NCI-H2107 treated with DMSO at 0.1 percent for 48 hours (cell line): ENCODE results near the gene ARHGAP24.
"Not testable (repeated sequence)": the region's sequence is repeated elsewhere in the genome, so short reads cannot be mapped to it uniquely, and the experiment has no call there.

Experiments
- DNase-seq: peaks from one replicate; lab custom pipeline; 2025; ENCODE audit not compliant: unreplicated experiment; lab: John Stamatoyannopoulos, UW

The ARHGAP24 gene

DNA sequence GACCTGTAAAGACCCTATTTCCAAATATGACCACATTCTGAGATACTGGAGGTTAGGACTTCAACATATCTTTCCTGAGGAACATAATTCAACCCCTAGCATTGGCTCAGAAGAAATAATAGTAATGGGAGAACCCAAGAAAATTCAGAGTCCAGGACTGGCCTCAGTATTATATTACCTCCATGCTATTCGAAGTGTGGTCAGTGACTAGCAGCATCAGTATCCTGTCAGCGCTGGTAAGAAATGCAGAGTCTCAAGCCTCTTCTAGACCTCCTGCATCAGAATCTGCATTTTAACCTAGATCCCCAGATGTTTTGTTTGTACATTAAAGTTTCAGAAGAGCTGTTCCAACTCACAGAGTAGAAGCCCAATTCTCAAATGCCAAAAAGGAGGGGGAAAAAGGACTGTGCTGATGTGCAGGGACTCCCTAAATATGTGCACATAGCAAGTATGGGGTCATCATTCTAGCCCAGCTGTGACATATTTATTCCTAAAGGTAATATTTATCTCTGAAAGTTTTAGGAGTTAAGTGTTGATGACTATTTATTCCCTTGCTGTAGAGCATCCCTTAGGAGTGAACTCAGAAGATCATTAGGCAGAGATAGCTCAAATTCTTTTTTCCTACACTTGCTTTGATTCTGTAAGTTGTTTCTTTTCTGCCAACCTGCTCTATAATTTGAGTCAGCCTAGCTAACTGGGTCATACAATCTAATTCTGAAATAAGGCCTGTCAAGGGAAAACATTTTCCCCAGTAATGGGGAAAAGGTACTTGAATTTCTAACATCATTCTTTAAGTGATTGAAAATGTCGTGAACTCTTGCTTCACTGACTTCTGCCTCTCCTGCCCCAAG is 361.9 kb downstream of the ARHGAP24 start:
- DNase-seq, result no peak

DNA sequence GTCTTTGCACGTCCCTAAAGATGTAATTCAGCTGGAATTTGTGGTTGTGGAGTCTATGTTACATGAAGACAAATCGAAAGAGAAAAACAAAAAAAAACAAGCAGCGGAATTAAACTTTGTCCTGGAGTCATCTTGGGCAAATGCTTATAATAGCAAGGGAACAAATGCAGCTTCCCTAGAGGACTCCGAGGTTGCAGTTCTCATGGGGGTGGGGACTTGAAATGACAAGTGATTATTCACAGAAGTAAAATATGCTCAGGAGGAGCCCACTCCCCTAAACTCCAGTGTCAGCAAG is 362.4 kb downstream of the ARHGAP24 start:
- no peak for DNase-seq

- not testable (repeated sequence) for DNase-seq
Measured at GRCh38 chr4:85839981-85840451, 365.1 kb downstream of the ARHGAP24 start.

- no peak for DNase-seq
Measured at GRCh38 chr4:85842540-85842939, 367.6 kb downstream of the ARHGAP24 start.

- DNase-seq, result not testable (repeated sequence)
Measured at GRCh38 chr4:85853740-85854139, 378.8 kb downstream of the ARHGAP24 start.

DNA sequence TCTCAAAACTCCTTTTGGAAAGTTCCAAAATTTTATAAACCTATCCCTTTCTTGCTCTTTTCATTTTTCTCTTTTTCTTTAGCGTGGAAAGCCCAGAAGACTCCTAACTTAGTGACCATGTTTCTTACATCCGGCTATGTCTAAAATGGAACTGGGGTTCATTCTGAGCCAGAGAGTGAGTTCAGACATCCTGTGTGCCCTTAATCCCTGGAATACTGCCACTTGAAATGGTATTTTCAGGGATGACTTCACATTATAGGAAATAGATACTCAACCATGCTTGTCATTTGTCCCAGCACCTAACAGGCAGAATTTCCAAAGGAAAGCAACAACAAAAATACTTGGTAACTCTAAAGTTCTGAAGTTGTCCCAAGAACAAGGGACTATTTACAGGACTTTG is 379.6 kb downstream of the ARHGAP24 start:
- no peak for DNase-seq

DNA sequence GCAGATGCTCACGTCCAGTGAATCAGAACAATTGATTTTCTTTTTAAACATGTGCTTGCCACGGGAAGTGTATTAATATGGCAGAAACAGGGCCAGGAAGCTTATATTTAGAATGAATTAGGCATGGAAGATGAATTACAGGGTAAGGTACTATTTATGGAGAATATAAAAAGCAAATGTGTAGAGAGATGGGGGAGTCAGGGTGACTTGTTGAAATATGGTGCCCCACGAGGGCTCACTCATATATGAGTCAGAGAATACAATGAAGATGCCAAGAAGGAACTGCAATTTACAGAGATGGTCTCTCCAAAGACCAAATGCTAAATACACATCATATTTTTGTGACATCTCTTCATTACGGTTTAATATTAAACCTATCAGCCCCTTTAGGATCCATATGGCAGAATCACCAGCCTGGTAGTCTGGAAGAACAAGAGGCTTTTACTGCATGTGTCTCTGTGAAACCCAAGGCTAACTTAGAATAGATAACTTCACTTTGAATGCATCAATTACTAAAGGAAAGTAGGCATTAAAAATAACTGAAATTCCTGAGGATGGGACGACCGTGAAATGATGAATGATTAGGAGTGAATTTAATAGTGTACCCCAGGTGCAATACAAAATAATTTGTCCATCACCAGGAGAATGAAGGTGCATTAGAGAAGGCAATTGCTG is 385.3 kb downstream of the ARHGAP24 start:
- DNase-seq, result no peak

DNA sequence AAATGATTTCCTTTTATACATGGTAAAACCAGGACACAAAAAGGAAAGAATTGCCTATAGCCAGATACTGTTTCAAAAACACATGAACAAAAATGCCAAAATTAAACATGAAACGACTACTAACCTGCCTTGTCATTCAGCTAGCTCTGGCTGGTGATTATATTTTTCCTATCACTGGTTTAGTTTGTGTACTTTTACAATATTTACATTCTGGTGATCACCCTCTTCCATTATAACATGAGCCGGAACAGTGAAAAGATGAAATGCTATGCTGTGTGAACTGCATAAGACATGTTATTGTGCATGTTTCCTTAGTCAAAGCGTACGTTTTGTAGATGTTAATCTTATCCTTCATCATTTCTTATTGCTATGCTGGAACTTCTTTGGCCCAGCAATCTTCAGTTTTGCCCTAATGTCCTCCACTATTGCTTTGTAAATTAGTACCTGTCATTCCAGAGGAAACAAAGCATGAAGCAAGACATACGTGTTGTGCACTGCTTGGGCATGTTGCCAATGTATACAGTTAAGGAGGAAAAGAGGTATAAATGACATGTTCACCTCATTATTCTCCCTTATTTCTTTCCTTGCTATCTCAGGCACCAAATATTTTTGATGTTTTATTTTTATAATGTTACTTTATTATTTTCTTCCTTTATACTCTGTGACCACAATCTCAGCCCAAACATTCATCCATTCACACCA is 386.3 kb downstream of the ARHGAP24 start:
- DNase-seq, result no peak

GRCh38 chr4:85862896-85863295 is 387.9 kb downstream of the ARHGAP24 start:
- DNase-seq, result no peak

DNA sequence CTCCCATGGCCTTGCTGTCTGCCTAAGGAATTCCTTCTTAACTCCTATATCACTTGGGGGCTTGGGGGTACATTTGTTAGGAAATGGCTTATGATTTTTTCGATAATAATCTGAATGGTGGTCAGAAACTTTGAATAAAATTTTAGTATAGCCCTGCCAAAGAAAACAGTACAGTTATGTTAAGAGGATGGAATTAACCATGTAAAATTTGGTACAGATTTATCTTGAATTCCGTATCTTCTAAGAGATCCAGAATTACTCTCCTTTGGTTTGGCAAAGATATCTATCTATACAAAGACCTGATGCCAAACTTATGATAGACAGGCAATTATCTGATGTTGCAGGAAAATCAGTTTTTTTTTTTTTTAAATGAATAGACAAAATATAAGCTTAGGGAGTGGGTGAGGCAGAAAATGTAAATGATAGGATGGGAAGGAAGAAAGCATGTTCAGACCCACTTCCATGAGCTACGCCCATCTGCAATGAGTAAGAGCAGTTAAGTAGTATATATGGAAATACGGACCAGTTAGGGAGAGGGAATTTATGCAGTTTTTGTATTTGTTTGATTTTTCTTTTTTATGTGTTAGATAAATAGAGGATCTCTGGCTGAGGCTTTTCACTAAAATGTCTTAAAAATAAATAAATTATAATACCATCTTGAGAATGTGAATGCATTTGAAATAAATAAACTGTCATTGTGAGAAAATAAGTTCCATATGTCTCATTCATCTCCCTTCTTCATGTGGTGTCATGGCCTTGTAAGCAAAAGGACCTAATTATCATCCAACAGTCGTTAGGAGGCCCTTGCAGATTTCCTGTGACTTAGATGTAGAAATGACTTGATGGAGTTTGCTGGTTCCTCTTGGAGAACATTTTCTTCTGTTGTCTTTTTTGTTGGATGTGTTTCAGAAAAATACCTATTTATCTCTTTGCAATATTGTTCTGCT is 389.6 kb downstream of the ARHGAP24 start:
- no peak for DNase-seq

GRCh38 chr4:85865256-85865655 is 390.3 kb downstream of the ARHGAP24 start:
- DNase-seq, result no peak

DNA sequence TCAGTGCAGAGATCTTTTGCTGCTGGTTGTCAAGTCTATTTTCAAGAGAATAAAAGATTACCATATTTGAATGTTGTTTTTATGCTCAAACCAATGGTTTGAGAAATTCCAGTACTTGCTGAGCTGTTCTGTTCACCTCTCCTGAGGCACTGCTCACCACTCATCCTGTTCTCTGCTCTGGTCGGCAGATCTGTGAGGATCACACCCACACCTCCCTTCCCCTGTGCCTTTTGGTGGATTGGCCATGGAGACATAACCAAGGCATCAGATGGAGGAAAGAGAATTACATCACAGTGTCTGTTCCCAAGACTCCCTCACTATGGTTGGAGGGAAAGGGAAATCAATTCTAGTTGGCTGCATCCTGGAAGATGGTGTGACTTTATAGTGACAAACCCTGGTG is 391.6 kb downstream of the ARHGAP24 start:
- no peak for DNase-seq

GRCh38 chr4:85867271-85867670 is 392.3 kb downstream of the ARHGAP24 start:
- DNase-seq, result no peak

- DNase-seq, result no peak
Measured at GRCh38 chr4:85869181-85869580, 394.2 kb downstream of the ARHGAP24 start.

DNA sequence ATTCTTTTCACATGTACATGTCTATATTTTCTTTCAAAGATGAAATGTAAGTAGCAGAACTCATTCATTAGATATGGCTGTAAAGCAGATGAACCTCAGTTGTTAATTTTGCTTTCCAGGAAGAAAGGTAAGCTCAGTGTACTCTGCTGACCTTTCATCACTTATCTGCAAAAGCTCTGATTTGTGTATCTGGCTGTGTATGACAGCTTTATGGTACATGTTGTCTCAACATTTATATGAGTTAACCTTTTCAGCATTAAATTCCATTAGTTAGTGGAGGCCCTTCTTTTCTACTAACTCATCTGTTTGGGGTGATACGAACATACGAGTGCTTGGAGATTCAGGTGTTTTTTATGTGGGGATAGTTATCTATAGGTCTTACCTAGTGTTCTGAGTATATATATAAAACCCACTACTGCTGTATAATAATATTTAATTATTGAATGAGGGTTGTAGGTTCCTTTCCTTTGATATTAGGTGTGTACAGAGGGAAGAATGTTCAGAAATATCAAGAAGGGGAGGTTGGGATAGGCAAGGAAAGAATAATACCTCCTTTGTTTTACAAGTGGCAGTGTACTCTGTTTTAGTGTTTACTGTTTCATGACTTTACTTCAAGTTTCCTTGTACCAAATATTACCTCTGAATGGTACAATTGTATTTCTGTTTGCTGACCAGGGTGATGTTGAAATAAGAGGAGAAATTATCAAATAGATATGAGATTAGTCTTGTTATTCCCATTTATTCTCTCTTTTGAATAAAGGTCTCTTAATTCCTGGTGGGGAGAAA is 395.5 kb downstream of the ARHGAP24 start:
- no peak for DNase-seq

GRCh38 chr4:85873566-85873965 is 398.6 kb downstream of the ARHGAP24 start:
- no peak for DNase-seq

GRCh38 chr4:85879518-85879917 is 404.6 kb downstream of the ARHGAP24 start:
- DNase-seq, result no peak

DNA sequence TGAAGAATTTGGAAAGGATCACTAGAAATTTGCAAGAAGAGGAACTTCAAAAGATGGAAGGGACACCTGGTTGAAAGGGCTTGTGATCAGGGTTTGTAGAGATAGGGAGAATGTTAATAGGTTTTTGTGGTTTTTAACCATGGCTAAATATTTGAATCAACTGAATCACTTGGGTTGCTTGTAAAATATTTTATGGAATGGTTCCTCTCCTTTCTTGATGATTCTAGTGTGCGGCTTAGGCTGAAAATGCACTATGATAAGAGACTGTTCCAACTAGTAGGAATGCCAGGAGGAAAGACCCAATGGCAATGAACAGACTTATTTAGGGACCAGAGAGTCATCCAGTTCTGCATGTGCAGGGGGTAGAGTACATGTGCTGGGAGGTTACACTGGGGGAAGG is 408.2 kb downstream of the ARHGAP24 start:
- no peak for DNase-seq

DNA sequence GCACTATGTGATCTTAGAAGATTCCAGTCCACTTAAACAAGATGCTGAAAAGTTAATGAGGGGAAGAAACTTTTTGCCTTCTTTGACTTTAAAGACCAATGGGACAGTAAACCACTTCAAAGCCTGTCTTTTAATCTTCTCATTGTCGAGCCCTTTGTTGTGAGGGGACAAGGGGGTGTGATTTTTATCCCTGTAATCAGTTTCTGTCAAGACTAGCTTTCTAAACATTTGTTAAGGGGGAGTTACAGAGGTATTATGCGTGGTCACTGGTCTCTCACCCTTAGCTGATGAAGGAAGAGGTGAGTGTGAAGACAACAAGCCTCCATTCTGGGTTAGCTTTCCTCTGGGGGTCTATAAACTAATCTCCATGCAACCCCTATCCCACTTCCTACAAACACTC is 409.3 kb downstream of the ARHGAP24 start:
- no peak for DNase-seq

GRCh38 chr4:85886665-85887064 is 411.7 kb downstream of the ARHGAP24 start:
- DNase-seq, result no peak
